Endothelial cell of umbilical vein (primary cell): ENCODE results near the gene KANK2. TPM values are rescaled to one million over a fixed set of nuclear protein-coding genes. Genes with fewer than 3 reads are reported as not detected.

Experiments used
- BruUV-seq: library from RNA; stranded (reverse); fragments of 400-500 nt; replicated peaks from 2 replicates; lab custom pipeline; 2021; lab: Mats Ljungman, UMichigan
- CTCF ChIA-PET: fragments of 300-600, 350-600 bp; sonication (Branson Sonifier 250); formaldehyde crosslinking; loops from one replicate; lab custom pipeline; 2021; ENCODE audit warnings: antibody characterized with exemption, inconsistent platforms; lab: Charles Lee
- POLR2A ChIA-PET: fragments of 300-600, 350-600 bp; sonication (Branson Sonifier 250); formaldehyde crosslinking; loops from one replicate; lab custom pipeline; 2021; ENCODE audit warnings: antibody characterized with exemption, inconsistent platforms; lab: Charles Lee
- DNase-seq: peaks from one replicate; pipeline ENCODE4 v3.0.0-alpha.2; 2011; ENCODE audit warnings: low read depth, low spot score
- FAIRE-seq: peaks from 2 replicates; lab custom pipeline; 2011; peaks lifted over from hg19 to GRCh38; lab: Jason Lieb, UNC
- H2AFZ ChIP-seq: 2 replicates; pipeline ENCODE4 v1.6.0; 2012; ENCODE audit warnings: low read depth, low read length, control low read depth, inconsistent platforms
- H3K27ac ChIP-seq: 2 replicates; pipeline ENCODE4 v1.5.1; 2011; ENCODE audit warnings: low read depth, mild to moderate bottlenecking, control low read depth, low read length, moderate library complexity; ENCODE audit not compliant: insufficient read depth
- H3K27me3 ChIP-seq, 2 experiments: 2 replicates each; pipeline versions ENCODE4 v1.6.0 to v1.6.1; 2011; ENCODE audit warnings: low read length in 2 of 2, mixed read lengths in 1 of 2; ENCODE audit not compliant: control insufficient read depth in 2 of 2, insufficient read depth in 2 of 2
- H3K36me3 ChIP-seq, 2 experiments: 2 replicates in 1 of 2; 3 replicates in 1 of 2; pipeline ENCODE4 v1.5.1; 2011; ENCODE audit warnings: low read length in 2 of 2, mild to moderate bottlenecking in 1 of 2, moderate library complexity in 1 of 2; ENCODE audit not compliant: control insufficient read depth in 2 of 2, insufficient read depth in 2 of 2; ENCODE audit errors: extremely low read depth in 1 of 2
- H3K4me1 ChIP-seq: 3 replicates; pipeline ENCODE4 v1.5.1; 2011; ENCODE audit warnings: mild to moderate bottlenecking, low read length; ENCODE audit not compliant: control insufficient read depth, insufficient read depth; ENCODE audit errors: extremely low read depth
- H3K4me2 ChIP-seq: 2 replicates; pipeline ENCODE4 v1.6.1; 2011; ENCODE audit warnings: low read length, control low read depth, mixed read lengths; ENCODE audit not compliant: insufficient read depth
- H3K4me3 ChIP-seq, 3 experiments: fragments of 200-600 bp in 1 of 3; sonication (generic), shearing (Covaris generic) in 1 of 3; replicated peaks in 1 of 3; 2 replicates each; pipeline ENCODE4 v1.5.1; 2011 to 2016; ENCODE audit warnings: control low read depth in 3 of 3, low read length in 3 of 3, mild to moderate bottlenecking in 2 of 3, inconsistent platforms in 1 of 3, low read depth in 1 of 3, moderate library complexity in 1 of 3; ENCODE audit not compliant: insufficient read depth in 1 of 3
- H3K79me2 ChIP-seq: 2 replicates; pipeline ENCODE4 v1.6.0; 2012; ENCODE audit warnings: low read length, inconsistent platforms; ENCODE audit not compliant: control insufficient read depth, insufficient read depth
- H3K9ac ChIP-seq: replicated peaks from 2 replicates; pipeline ENCODE3; 2011; ENCODE audit warnings: low read length, control low read depth; ENCODE audit not compliant: insufficient read depth; ENCODE audit errors: extremely low read depth
- H3K9me1 ChIP-seq: replicated peaks from 3 replicates; pipeline ENCODE4 v1.6.0; 2011; ENCODE audit warnings: mild to moderate bottlenecking, low read length; ENCODE audit not compliant: control insufficient read depth, insufficient read depth; ENCODE audit errors: extremely low read depth
- H3K9me3 ChIP-seq: replicated peaks from 2 replicates; pipeline ENCODE4 v1.5.1; 2012; ENCODE audit warnings: low read length, inconsistent platforms; ENCODE audit not compliant: control insufficient read depth, insufficient read depth
- H4K20me1 ChIP-seq: replicated peaks from 2 replicates; pipeline ENCODE3; 2011; ENCODE audit warnings: mild to moderate bottlenecking, low read length; ENCODE audit not compliant: control insufficient read depth, insufficient read depth; ENCODE audit errors: extremely low read depth
- FOS ChIP-seq: IDR thresholded peaks from 2 replicates; pipeline ENCODE4 v1.6.1; 2011; ENCODE audit warnings: mild to moderate bottlenecking, low read length, moderate library complexity, borderline replicate concordance; ENCODE audit not compliant: insufficient read depth
- GATA2 ChIP-seq: IDR thresholded peaks from 2 replicates; pipeline ENCODE4 v1.7.0; 2011; ENCODE audit warnings: low read depth, mild to moderate bottlenecking, moderate library complexity, mixed read lengths, low read length; ENCODE audit not compliant: insufficient read length, insufficient read depth
- JUN ChIP-seq: IDR thresholded peaks from 2 replicates; pipeline ENCODE4 v1.6.1; 2011; ENCODE audit warnings: borderline replicate concordance, low read depth; ENCODE audit not compliant: insufficient read length, insufficient read depth
- POLR2A ChIP-seq: IDR thresholded peaks from 2 replicates; pipeline ENCODE4 v1.6.1; 2012; ENCODE audit warnings: low read depth, mild to moderate bottlenecking, control low read depth, low read length
- POLR2AphosphoS5 ChIP-seq: IDR thresholded peaks from 2 replicates; pipeline ENCODE4 v1.6.1; 2012; ENCODE audit warnings: low read depth, mild to moderate bottlenecking, control low read depth, low read length, moderate library complexity; ENCODE audit not compliant: insufficient read depth
- dilution Hi-C: fragments of 300-500 bp; cut with MboI; formaldehyde crosslinking; loops from one replicate; pipeline ENCODE4 v1.15.0; 2019; ENCODE audit warnings: low sequenced_read_pairs; ENCODE audit not compliant: extremely low pct_ligation_motif_present
- intact Hi-C: fragments of 100-400 bp; cut with micrococcal nuclease; formaldehyde crosslinking; loops from one replicate; pipeline ENCODE4 v1.10.0; 2022
- polyA plus RNA-seq, 4 experiments: library from polyadenylated mRNA; depleted of rRNA in 3 of 4; stranded (reverse) in 3 of 4; unstranded in 1 of 4; fragments of >200 nt; gene quantifications; 2 replicates each; pipeline versions ENCODE4 v1.2.1 to v1.2.3, GENCODE V29; 2011 to 2012; ENCODE audit warnings: missing spikeins in 1 of 4
- total RNA-seq: library from RNA; stranded (reverse); gene quantifications from 2 replicates; pipeline ENCODE4 v1.2.3, GENCODE V29; 2021
- TF ChIP-seq, protein P1 (sequence below): IDR thresholded peaks from 2 replicates; pipeline ENCODE4 v1.6.1; 2011; ENCODE audit not compliant: insufficient read depth, insufficient read length

The KANK2 gene
- total and polyA plus RNA-seq, 2 donors (not counting 3 experiments of a cell fraction or from before 2014, with no cell fraction given), result 41.7 to 77.9 TPM

DNA sequence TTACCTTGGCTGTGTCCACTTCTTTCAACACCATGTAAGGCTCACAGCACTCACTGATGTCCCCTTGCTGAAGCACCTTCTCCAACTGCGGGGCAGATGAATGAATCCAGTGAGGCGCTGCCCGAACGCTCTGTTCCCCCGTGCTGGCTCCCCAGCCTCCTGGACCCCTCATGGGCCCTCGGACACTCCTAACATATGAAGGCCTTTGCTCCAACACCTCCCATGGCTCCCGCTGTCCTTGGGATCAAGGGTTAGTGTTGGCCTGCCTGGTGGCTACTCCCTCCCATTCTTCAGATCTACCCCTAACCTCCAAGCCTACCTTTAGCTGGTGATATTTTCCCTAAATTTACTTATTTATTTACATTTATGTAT is 46.4 kb upstream of the KANK2 start:
- no peaks in the 10 kb centered on the region for H3K9me1 ChIP-seq
- peaks cover 9% of the 10 kb centered on the region for H3K4me1 ChIP-seq
- FAIRE-seq, result no peak
- no peaks in the 10 kb centered on the region for H3K9me3 ChIP-seq
- H3K79me2 ChIP-seq, result no peaks in the 10 kb centered on the region
- ChIA-PET POLR2A (interaction anchor here (0.7 kb wide), 1 partner anchor 13 kb away, joined by 3 read pairs; no protein-coding TSS in a partner anchor), CTCF (interaction anchor here (0.6 to 4.2 kb wide), 25 partner anchors 8 to 1417 kb away, joined by 3 to 49 read pairs (median 4); no protein-coding TSS in a partner anchor)
- no TSS peak for BruUV-seq
- dilution Hi-C loops, result no loop called here
- no peak overlapping the region for H3K4me3 ChIP-seq
- no peak overlapping the region for H3K4me2 ChIP-seq
- no peak overlapping the region for H3K27ac ChIP-seq
- no peak for DNase-seq
- H3K36me3 ChIP-seq, result peaks cover 17 to 48% of the 10 kb centered on the region in 2 experiments
- H3K9ac ChIP-seq, result no peak overlapping the region
- no peak overlapping the region for H2AFZ ChIP-seq
- TF ChIP-seq JUN (no peak), FOS (no peak), GATA2 (no peak), POLR2AphosphoS5 (no peak), POLR2A (peak; percentile 9)
- TF ChIP-seq, protein P1, sequence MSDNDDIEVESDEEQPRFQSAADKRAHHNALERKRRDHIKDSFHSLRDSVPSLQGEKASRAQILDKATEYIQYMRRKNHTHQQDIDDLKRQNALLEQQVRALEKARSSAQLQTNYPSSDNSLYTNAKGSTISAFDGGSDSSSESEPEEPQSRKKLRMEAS, result no peak
- H3K27me3 ChIP-seq, result no peaks in the 10 kb centered on the region
- intact Hi-C loops, result loop anchor here (1.0 to 5.0 kb wide), 6 partner anchors 10 to 344 kb away; no protein-coding TSS in a partner anchor
- no peaks in the 10 kb centered on the region for H4K20me1 ChIP-seq
